ENCODE results near the gene CDH23.

- TF ChIP-seq, protein P1, sequence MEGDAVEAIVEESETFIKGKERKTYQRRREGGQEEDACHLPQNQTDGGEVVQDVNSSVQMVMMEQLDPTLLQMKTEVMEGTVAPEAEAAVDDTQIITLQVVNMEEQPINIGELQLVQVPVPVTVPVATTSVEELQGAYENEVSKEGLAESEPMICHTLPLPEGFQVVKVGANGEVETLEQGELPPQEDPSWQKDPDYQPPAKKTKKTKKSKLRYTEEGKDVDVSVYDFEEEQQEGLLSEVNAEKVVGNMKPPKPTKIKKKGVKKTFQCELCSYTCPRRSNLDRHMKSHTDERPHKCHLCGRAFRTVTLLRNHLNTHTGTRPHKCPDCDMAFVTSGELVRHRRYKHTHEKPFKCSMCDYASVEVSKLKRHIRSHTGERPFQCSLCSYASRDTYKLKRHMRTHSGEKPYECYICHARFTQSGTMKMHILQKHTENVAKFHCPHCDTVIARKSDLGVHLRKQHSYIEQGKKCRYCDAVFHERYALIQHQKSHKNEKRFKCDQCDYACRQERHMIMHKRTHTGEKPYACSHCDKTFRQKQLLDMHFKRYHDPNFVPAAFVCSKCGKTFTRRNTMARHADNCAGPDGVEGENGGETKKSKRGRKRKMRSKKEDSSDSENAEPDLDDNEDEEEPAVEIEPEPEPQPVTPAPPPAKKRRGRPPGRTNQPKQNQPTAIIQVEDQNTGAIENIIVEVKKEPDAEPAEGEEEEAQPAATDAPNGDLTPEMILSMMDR (IDR thresholded peaks at IDR 0.05) = no peak
- no peak for TF ChIP-seq POLR2AphosphoS5 (IDR thresholded peaks at IDR 0.05)
- TF ChIP-seq POLR2A (IDR thresholded peaks at IDR 0.05; ENCODE audit: low read depth) = no peak
- TF ChIP-seq EP300 (IDR thresholded peaks at IDR 0.05) = no peak
Observed at GRCh38 chr10:71675295-71675970, 278.7 kb downstream of the CDH23 start.
